Esophagus squamous epithelium (tissue), 4 donors: Measurements from ENCODE around the gene SENP3.

Experiments used
- POLR2A ChIP-seq, 4 donors: fragments of 450-650 bp; IDR thresholded peaks; one replicate each; pipeline ENCODE4 v1.6.1; 2017; ENCODE audit warnings: antibody characterized with exemption in 4 of 4, mild to moderate bottlenecking in 4 of 4, moderate library complexity in 3 of 4
- TF ChIP-seq, protein P1 (sequence below), 6 experiments: fragments of 450-650 bp in 4 of 6; fragments of 200-600 bp in 2 of 6; sonication (generic) in 2 of 6; IDR thresholded peaks; one replicate each; pipeline ENCODE4 v1.5.1; 2016 to 2019; ENCODE audit warnings: antibody characterized with exemption in 6 of 6, mild to moderate bottlenecking in 4 of 6, moderate library complexity in 4 of 6

GRCh38 chr17:7574176-7574953, 12.6 kb downstream of the SENP3 start:
- TF ChIP-seq, protein P1, sequence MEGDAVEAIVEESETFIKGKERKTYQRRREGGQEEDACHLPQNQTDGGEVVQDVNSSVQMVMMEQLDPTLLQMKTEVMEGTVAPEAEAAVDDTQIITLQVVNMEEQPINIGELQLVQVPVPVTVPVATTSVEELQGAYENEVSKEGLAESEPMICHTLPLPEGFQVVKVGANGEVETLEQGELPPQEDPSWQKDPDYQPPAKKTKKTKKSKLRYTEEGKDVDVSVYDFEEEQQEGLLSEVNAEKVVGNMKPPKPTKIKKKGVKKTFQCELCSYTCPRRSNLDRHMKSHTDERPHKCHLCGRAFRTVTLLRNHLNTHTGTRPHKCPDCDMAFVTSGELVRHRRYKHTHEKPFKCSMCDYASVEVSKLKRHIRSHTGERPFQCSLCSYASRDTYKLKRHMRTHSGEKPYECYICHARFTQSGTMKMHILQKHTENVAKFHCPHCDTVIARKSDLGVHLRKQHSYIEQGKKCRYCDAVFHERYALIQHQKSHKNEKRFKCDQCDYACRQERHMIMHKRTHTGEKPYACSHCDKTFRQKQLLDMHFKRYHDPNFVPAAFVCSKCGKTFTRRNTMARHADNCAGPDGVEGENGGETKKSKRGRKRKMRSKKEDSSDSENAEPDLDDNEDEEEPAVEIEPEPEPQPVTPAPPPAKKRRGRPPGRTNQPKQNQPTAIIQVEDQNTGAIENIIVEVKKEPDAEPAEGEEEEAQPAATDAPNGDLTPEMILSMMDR (IDR thresholded peaks at IDR 0.05), result no peak
- no peak for TF ChIP-seq POLR2A (IDR thresholded peaks at IDR 0.05)
